Measurements from ENCODE around the gene PTPN22.

The PTPN22 gene

DNA sequence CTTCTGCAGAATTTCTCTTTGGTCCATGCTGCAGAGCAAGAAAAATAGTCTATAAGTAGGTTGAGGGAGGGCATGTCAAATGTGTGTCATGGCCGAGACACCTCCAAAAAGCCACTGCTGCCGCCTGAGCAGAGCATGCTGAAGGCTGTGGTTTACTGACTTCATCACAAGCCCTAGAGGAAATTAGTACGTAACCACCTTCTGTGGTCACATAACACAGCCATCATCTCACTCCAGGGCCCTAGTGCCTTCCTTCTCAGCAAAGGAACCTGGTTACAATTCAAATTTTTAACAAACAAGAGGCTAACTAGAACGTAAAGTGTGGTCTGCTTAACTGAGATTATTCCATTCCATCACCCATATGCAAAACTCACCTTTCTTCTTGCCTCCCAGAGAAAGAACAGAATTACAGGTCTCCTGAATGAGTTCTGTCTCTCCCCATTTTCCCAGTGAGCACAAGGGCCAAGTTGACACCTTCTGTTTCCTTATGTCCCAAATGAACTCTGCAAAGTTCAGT is at the start of gene PTPN22:
TSS of gene PTPN22 (minus strand) at position 116 of the 517 bp plus-strand sequence.
- DNase-seq (ENCODE audit: low read depth in 3 of 3): peak; percentile 42 to 65 (median 58)

DNA sequence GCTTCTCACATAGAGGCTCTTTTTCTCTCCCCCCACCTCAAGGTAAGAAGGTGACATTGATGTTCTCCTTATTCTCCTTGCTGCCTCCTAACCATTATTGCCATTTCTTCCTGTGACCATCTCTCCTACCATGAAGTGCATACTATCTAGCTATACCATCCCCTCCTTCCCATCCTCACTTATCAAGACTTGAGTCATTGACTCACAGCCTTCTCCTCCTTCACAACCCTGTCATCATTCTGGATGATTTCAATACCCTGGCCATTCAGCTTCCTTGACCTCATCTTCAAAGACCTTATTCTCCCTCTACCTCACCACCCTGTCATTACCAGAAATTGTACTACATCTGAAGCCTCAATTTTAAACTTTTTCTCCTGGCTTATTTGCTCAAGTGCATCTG is 46.7 kb upstream of the PTPN22 start:
- DNase-seq (ENCODE audit: low read depth in 3 of 3): no peak

DNA sequence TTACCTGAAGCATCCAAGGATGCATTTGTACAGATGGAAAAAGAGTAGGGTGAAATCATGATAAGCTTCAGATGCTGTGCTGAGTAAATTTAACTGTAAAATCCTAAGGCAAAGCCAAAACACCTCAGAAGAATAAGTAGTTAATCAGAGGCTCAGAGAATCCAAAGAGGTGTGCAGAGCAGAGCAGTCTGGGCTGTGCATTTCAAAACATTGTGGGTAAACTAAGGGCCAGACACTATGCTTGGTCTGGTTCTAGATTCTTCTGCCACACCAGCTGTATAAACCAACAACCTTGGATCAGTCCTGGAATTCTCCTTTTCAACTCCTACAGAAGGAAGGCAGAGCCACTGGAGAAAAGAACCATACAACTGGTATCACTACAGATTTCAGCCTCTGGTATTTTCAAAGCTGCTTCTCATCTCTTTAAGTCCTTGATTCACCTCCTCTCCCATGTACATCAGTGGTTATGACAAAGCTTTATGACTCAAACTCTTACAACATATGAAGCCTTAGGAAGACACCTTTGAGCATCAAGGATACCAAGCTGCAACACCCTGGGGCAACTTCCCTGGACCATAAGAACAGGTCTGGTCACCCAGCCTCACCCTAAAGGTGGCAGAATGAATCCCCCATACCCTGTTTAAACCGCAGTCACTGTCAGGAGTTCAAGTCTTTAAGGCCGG is 46.0 kb upstream of the PTPN22 start:
- DNase-seq (ENCODE audit: low read depth in 3 of 3): no peak

DNA sequence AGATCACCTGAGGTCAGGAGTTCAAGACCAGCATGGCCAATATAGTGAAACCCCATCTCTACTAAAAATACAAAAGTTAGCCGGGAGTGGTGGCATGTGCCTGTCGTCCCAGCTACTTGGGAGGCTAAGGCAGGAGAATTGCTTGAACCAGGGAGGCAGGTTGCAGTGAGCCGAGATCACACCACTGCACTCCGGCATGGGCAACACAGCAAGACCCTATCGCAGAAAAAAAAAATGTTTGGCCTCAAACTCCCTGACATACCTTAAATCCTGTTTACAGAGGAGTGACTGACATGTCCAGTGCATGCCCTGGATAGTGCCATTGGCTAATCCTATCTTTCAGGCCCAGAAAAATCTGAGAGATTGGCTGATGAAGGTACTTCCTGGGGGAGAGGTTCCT is 45.5 kb upstream of the PTPN22 start:
- no peak for DNase-seq (ENCODE audit: low read depth in 3 of 3)

DNA sequence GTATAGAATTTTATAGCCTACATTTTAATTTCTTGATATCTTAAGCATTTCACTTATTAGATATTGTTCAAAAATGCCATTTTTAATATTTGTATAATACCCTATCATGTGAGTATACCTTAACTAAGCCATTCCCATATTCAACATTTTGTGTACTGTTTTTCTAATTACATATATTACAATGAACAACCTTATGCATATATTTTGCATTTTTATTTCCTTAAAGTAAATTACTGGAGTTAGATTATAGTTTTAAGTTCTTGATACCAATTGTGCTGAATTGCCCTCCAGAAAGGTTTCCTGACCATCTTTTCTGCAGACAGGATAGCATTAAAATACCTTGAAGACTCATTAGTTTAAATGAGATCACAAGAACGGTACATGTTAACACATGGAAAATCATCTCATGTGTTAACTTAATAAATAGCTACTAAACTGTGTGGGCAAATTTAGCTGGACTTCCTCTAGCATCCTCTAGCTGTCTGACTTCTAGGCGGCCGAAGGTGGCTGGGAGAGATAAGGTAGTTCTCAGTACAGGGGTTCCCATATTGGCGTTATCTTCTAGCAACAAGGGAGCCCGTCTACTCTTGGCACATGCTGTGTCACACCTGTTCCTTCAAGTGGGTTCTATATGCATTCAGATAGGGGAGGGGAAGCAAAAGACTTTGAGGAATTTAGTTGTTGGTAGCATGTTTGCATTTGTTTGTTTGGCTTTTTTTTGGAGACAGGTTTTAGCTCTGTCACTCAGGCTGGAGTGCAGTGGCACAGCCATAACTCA is 42.6 kb upstream of the PTPN22 start:
- no peak for DNase-seq (ENCODE audit: low read depth in 3 of 3)

DNA sequence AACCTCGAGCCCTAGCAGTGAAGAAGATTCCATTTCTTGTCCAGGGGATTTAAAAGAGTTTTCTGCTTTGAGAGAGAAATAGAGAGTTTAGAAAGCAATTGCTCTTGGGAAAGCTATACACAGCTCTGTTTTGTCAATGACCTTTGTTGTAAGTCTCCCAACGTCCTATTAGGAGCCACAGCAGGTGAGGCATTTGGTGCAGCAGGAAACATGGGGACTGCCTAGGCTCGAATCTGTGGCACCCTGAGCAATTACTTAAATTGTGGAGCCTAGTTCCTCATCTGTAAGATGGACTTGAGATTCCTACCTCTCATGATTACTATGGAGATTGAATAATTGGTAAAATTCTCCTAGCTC is 41.8 kb upstream of the PTPN22 start:
- DNase-seq (ENCODE audit: low read depth in 3 of 3): no peak

DNA sequence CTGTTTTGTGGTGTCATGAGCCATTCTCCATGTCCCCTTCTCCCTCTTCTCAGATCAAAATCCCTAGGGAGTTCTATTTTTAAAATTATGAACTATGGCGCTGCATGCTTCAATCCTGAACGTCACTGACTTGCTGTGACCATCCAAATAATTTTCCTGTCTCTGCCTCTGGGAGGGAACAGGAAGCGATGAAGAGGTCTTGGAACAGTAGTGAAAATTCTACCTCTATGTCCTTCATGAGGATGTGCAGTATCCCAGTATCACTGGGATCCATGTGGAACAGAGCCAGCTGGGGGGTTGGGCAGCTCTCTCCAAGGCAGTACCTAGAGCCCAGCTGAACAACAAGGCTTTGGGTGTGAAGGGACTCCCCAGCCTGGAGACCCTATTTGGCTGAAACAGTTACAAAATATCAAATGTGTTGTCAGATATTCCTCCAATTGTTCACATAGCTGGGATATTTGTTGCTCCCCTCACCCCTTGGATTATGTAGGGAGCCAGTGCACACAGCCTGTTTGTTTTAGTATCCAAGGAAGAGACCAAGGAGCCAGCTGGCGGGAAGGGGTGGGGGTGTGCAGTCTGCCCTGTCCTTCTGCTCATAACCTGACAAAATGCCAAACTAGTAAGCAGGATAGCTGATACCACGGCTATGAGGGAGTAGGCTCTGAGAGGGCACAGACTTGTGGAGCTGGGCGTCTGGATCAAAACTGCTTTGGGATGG is 41.2 kb upstream of the PTPN22 start:
- DNase-seq (ENCODE audit: low read depth in 3 of 3): no peak

GRCh38 chr1:113905435-113905861 is 33.9 kb upstream of the PTPN22 start:
- no peak for DNase-seq (ENCODE audit: low read depth in 3 of 3)

GRCh38 chr1:113904674-113905434 is 33.3 kb upstream of the PTPN22 start, which contains the start of the genes AP4B1 and DCLRE1B:
Gene AP4B1 (minus strand): TSS chr1:113904799. CDS start chr1:113904717, 82 bp downstream.
Gene DCLRE1B (plus strand): TSS chr1:113905326. CDS start chr1:113905587, 261 bp downstream.
- DNase-seq (ENCODE audit: low read depth in 3 of 3): peak; percentile 85 to 95 (median 93)

GRCh38 chr1:113904293-113904673 is 32.8 kb upstream of the PTPN22 start:
- peak in 1 of 3 experiments; percentile 32 for DNase-seq (ENCODE audit: low read depth in 3 of 3)

DNA sequence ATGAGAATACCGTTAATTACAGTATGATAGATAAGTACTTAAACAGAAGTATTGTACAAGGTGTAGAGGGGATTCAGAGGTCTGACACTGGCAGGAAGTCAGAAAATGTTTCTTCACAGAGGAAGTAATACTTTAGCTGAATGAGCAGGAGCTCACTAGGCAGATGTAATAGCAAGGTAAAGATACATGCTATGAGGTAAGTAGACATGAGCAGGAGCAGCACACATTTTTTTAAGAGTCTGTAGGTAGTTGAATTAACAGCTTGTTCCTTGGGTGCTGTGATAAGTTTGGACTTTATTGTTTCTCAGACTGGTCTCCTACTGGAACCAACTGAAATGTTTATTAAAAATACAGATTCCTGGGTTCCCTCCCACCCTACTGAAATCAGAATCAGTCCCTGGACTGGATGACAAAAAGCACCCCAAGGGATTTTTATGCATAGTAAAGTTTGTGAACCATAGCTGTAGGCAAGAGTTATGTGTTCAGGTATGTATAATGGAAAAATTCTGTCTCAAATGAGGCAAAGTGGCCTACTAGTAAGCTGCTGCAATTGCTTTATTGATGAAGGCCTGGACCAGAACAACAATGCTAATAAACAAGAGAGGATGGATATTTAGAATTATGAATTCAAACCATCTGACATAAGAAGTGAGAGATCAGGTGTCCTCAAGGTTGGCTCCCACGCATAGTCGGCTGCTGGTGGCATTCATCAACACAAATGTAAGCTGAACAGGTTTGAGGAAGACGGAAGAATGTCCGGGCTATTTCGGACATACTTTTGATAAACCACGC is 32.2 kb upstream of the PTPN22 start:
- no peak for DNase-seq (ENCODE audit: low read depth in 3 of 3)

DNA sequence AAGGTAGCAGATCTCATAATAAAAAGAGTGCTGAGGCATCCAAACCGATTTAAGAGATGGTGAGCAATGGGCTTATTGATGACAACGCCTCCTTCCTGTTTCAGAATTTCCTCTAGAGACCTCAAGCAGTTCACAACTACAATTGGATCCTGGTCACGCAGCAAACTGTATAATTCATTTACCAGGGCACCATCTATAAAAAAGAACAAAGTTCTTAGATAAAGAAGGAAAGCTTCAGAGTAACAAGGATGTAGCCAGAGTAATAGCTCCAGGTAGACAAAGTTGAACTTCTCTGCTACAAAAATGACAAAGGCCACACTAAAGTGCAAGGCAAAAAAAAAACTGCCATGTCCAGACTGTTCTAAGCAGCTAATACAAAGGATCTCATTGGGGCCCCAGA is 29.7 kb upstream of the PTPN22 start:
- no peak for DNase-seq (ENCODE audit: low read depth in 3 of 3)

- no peak for DNase-seq (ENCODE audit: low read depth in 3 of 3)
Measured at GRCh38 chr1:113899111-113899510, 27.6 kb upstream of the PTPN22 start.

DNA sequence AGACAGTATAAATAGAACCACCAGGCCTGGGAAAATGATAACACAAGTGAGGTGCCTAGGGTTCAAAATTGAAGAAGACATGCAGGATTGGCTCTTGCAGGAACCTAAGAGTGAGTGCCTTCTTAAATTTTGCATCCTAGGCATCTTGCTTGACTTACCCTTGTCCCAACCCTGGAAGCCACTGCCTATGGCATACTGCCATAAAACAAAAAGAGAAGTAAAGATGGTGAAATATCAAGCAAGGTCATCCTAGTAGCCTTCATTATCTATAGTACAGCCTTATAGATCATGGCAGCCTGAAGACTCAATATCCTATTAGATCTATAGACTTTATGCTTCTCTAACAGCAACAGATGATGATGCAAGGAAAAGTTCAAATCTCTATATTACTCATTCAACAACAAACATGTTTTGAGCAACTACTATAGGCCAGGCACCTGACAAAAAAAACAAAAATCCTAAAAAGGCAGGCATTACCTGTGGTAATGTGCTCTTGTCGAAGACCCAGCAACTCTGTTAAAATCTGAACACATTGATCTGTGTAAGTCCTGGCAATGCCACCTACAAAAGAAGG is 26.8 kb upstream of the PTPN22 start:
- no peak for DNase-seq (ENCODE audit: low read depth in 3 of 3)

DNA sequence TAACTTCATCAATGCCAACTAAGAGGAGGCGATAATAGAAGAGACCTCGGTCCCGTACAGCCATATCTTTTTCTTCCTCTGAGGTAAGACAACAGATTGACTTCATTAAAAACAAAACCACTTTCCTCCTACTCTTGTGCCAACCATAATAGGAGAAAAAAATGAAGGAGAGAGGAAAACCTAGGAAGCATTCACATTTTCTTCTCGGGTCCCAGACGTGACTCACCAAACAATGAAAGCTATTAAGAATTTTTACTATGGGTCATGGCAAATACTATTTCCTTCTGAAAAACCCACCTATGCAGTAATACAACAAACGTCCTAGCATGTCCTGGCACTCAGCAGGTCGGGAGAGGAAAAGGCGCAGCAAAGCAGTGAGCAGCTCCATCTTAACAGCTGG is 24.4 kb upstream of the PTPN22 start:
- no peak for DNase-seq (ENCODE audit: low read depth in 3 of 3)

- DNase-seq (ENCODE audit: low read depth in 3 of 3): no peak
Measured at GRCh38 chr1:113895098-113895497, 23.6 kb upstream of the PTPN22 start.

GRCh38 chr1:113893267-113893666 is 21.8 kb upstream of the PTPN22 start:
- DNase-seq (ENCODE audit: low read depth in 3 of 3): no peak

GRCh38 chr1:113891631-113892220 is 20.2 kb upstream of the PTPN22 start:
- no peak for DNase-seq (ENCODE audit: low read depth in 3 of 3)

DNA sequence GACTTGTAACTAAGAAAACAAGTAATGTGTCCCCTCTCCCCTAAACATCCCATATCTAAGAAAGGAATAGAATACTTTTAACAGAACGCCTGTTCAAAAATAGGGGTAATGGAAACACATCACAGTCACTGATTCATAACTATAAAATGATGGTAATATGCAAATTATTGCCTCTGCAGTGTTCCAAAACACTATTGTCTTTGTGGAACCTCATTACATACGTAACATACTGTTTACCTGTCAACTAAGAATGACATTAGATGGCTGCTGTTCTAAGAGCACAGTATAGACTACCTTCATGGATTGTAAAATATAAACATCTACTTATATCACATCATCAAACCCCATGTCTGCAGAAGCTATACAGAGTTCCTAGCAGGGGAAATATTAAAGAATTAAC is 19.3 kb upstream of the PTPN22 start:
- DNase-seq (ENCODE audit: low read depth in 3 of 3): no peak

All from stimulated activated CD4-positive, alpha-beta T cell treated with anti-CD3 and anti-CD28 coated beads, TNF-alpha, amount 100 ng/mL, for 4 hours (primary cell).